Upper lobe of left lung (tissue), 4 donors: ENCODE results near the gene DISC1.
"Not testable (repeated sequence)": the region's sequence is repeated elsewhere in the genome, so short reads cannot be mapped to it uniquely, and the experiment has no call there.

Source experiments
- CTCF ChIP-seq, 6 experiments: fragments of 450-650 bp in 4 of 6; fragments of 200-600 bp in 2 of 6; sonication (generic) in 2 of 6; IDR thresholded peaks; one replicate each; pipeline ENCODE4 v1.5.1; 2016 to 2019; ENCODE audit warnings: antibody characterized with exemption in 6 of 6
- POLR2A ChIP-seq, 4 donors: fragments of 450-650 bp; IDR thresholded peaks; one replicate each; pipeline ENCODE4 v1.5.1; 2016 to 2017; ENCODE audit warnings: antibody characterized with exemption in 4 of 4, mild to moderate bottlenecking in 2 of 4

DNA sequence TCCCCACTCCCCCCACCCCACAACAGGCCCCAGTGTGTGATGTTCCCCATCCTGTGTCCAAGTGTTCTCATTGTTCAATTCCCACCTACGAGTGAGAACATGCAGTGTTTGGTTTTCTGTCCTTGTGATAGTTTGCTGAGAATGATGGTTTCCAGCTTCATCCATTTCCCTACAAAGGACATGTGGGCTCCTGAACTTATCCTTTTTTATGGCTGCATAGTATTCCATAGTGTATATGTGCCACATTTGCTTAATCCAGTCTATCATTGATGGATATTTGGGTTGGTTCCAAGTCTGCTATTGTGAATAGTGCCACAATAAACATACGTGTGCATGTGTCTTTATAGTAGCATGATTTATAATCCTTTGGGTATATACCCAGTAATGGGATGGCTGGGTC, 280.7 kb downstream of the DISC1 start:
- TF ChIP-seq CTCF, POLR2A (IDR thresholded peaks at IDR 0.05): not testable (repeated sequence)
